Sigmoid colon (tissue), 4 donors: ENCODE data around the gene POC1B.

ENCODE experiments used
- CTCF ChIP-seq, 4 experiments: fragments of 450-650 bp in 3 of 4; fragments of 200-600 bp in 1 of 4; IDR thresholded peaks; one replicate each; pipeline ENCODE4 v1.5.1; 2016 to 2019; ENCODE audit warnings: antibody characterized with exemption in 4 of 4, mild to moderate bottlenecking in 3 of 4, moderate library complexity in 2 of 4
- EP300 ChIP-seq, 4 donors: sonication (generic); formaldehyde crosslinking; IDR thresholded peaks; one replicate each; pipeline ENCODE4 v1.6.1; 2017; ENCODE audit warnings: antibody characterized with exemption in 4 of 4
- POLR2A ChIP-seq, 2 donors: fragments of 450-650 bp; IDR thresholded peaks; one replicate each; pipeline ENCODE4 v1.6.1; 2016; ENCODE audit warnings: antibody characterized with exemption in 2 of 2, mild to moderate bottlenecking in 2 of 2, moderate library complexity in 2 of 2
- POLR2AphosphoS5 ChIP-seq, 4 donors: sonication (generic); formaldehyde crosslinking; IDR thresholded peaks; one replicate each; pipeline ENCODE4 v1.6.1; 2017; ENCODE audit warnings: antibody characterized with exemption in 4 of 4

GRCh38 chr12:89494411-89495231, 31.2 kb downstream of the POC1B start:
- no peak for TF ChIP-seq POLR2A (IDR thresholded peaks at IDR 0.05)
- no peak for TF ChIP-seq POLR2AphosphoS5 (IDR thresholded peaks at IDR 0.05)
- TF ChIP-seq CTCF (IDR thresholded peaks at IDR 0.05) = no peak
- TF ChIP-seq EP300 (IDR thresholded peaks at IDR 0.05) = no peak
